NT2/D1 (cell line): ENCODE measurements around the gene CYFIP2.

ENCODE experiments used
- SUZ12 ChIP-seq: IDR thresholded peaks from 2 replicates; pipeline ENCODE4 v1.6.1; 2011; ENCODE audit not compliant: insufficient read length, insufficient read depth; ENCODE audit errors: extremely low read depth
- YY1 ChIP-seq: IDR thresholded peaks from 2 replicates; pipeline ENCODE4 v1.6.1; 2011; ENCODE audit not compliant: insufficient read length, insufficient read depth
- ZNF274 ChIP-seq: IDR thresholded peaks from 2 replicates; pipeline ENCODE4 v1.6.1; 2011; ENCODE audit warnings: mild to moderate bottlenecking, low read depth, low read length

- TF ChIP-seq YY1 (no peak), ZNF274 (no peak), SUZ12 (no peak)
Observed at GRCh38 chr5:157309796-157310195, 43.9 kb downstream of the CYFIP2 start.
